ENCODE measurements around the gene UTF1.
"Not testable (repeated sequence)": the region's sequence is repeated elsewhere in the genome, so short reads cannot be mapped to it uniquely, and the experiment has no call there.

UTF1 gene

DNA sequence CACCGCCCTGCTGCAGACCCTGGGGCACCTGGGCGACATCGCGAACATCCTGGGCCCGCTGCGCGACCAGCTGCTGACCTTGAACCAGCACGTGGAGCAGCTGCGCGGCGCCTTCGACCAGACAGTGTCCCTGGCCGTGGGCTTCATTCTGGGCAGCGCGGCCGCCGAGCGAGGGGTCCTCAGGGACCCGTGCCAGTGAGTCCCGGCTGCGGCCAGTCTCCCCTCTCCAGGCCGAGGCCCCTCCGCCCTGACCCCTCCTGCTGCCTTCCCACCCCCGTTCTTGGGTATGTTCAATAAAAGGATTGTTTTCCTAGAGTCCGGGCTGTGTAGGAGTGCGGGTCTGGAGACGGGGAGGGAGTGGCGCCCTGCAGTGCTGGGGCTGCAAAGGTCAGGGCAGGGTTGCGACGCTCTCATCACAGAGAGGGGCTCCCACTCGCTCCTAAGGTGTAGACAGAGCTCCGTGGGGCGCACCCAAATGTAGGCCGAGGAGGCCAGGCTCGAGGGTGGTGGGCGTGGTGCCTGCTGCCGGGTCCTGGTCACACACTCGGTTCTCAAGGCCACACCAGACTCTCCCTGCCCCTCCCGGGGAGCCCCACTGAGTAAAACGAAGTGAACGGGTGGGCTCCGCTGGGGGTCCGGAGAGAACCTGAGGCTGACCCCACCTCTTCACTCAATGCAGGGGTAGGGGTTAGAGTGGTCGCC is 1.4 kb downstream of the UTF1 start:
- H3K79me2 ChIP-seq (ENCODE audit: control insufficient read depth, insufficient read depth, low read length), result no peaks in the 10 kb centered on the region

DNA sequence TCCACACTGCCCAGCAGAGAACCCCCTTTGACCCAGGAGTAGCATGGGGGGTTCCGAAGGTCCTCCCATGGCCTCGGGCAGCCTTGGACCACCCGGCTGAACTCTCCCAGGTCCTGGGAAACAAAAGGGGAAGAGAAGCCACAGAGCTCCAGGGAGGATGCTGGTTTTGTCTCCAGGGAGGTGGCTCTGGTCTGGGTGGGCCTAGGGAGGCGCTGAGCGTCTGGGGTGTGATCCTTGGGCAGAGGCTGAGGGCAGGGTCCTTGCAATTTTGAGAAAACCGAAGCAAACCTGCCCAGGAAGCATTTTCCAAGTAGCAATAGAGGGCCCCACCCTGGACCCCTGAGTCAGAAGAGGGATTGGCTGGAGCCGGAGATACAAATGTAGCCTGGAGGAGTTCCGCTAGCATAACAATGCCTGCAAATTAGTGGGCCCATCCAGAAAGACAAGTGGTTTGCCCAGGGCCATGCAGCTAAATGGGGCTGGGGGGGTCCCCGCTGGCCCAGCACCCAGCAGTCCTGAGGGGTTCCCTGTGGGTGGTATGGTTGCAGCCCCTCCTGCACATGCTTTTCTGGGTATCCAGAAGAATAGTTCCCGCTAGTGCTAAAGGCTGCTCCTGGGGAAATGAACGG is 2.0 kb downstream of the UTF1 start:
- no peak overlapping the region for H2BK5ac ChIP-seq (ENCODE audit: low read length)
- no peaks in the 10 kb centered on the region for H3K79me2 ChIP-seq (ENCODE audit: control insufficient read depth, insufficient read depth, low read length)
- no peak overlapping the region for H2AK5ac ChIP-seq (ENCODE audit: low read length)
- WGBS (ENCODE audit: extremely low coverage, insufficient coverage, low lambda C conversion rate), result no CpG with 5 or more reads among the region's 11 CpGs
- no peaks in the 10 kb centered on the region for H3K36me3 ChIP-seq (ENCODE audit: control insufficient read depth, insufficient read depth, low read length)
- H3K9ac ChIP-seq (ENCODE audit: low read length), result no peak overlapping the region
- peak; percentile 33 for DNase-seq
- H3K4me2 ChIP-seq (ENCODE audit: low read length), result no peak overlapping the region
- H3K23ac ChIP-seq (ENCODE audit: low read length), result no peak overlapping the region
- H4K8ac ChIP-seq (ENCODE audit: low read depth, low read length), result no peak overlapping the region
- no peak overlapping the region for H3K27ac ChIP-seq (ENCODE audit: low read depth, low read length)
- H3K4me1 ChIP-seq (ENCODE audit: control insufficient read depth, low read depth, low read length), result no peaks in the 10 kb centered on the region
- no peak overlapping the region for H3K18ac ChIP-seq (ENCODE audit: low read length)
- H2BK15ac ChIP-seq (replicated peaks; ENCODE audit: low read depth), result no peak overlapping the region
- H3K4me3 ChIP-seq (ENCODE audit: low read length), result no peak overlapping the region
- H3K79me1 ChIP-seq (ENCODE audit: low read length), result no peaks in the 10 kb centered on the region
- H4K5ac ChIP-seq (ENCODE audit: low read length), result no peak overlapping the region
- no peak overlapping the region for H3K56ac ChIP-seq (ENCODE audit: low read length)
- peaks cover 38% of the 10 kb centered on the region for H3K27me3 ChIP-seq (ENCODE audit: insufficient read depth, low read length, poor library complexity)
- H3K4ac ChIP-seq (ENCODE audit: low read depth, low read length), result no peak overlapping the region
- no peak overlapping the region for H2BK120ac ChIP-seq (ENCODE audit: low read depth, low read length)

More for the DNA sequence above, 1.4 kb downstream of the UTF1 start:
- Histone ChIP-seq H2BK120ac (ENCODE audit: low read depth, low read length) (no peak overlapping the region), H2AK5ac (ENCODE audit: low read length) (no peak overlapping the region), H3K4me3 (ENCODE audit: low read length) (no peak overlapping the region), H3K27ac (ENCODE audit: low read depth, low read length) (no peak overlapping the region), H3K18ac (ENCODE audit: low read length) (no peak overlapping the region), H3K23ac (ENCODE audit: low read length) (no peak overlapping the region), H3K36me3 (ENCODE audit: control insufficient read depth, insufficient read depth, low read length) (no peaks in the 10 kb centered on the region), H3K4me1 (ENCODE audit: control insufficient read depth, low read depth, low read length) (no peaks in the 10 kb centered on the region), H3K56ac (ENCODE audit: low read length) (no peak overlapping the region), H3K4me2 (ENCODE audit: low read length) (no peak overlapping the region), H3K9ac (ENCODE audit: low read length) (no peak overlapping the region), H4K8ac (ENCODE audit: low read depth, low read length) (no peak overlapping the region), H4K5ac (ENCODE audit: low read length) (no peak overlapping the region), H3K4ac (ENCODE audit: low read depth, low read length) (no peak overlapping the region), H3K27me3 (ENCODE audit: insufficient read depth, low read length, poor library complexity) (peaks cover 35% of the 10 kb centered on the region), H3K79me1 (ENCODE audit: low read length) (no peaks in the 10 kb centered on the region), H2BK5ac (ENCODE audit: low read length) (no peak overlapping the region), H2BK15ac (replicated peaks; ENCODE audit: low read depth) (no peak overlapping the region)
- no peak for DNase-seq
- no CpG with 5 or more reads among the region's 44 CpGs for WGBS (ENCODE audit: extremely low coverage, insufficient coverage, low lambda C conversion rate)

DNA sequence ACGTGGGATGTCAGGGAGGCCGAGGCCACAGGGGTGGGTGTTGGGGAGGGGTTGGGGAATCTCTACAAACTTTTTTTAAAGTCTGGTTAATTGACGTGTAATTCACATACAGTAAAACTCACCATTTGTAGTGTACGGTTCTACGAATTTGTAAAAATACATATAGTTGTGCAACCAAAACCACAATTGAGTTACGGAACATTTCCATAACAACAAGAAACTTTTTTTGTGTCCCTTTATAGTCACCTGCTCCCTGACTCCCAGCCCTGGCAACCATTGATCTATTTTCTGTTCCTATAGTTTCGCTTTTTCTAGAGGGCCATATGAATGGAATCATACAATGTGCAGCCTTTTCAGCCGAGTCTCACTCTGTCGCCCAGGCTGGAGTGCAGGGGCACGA is 4.8 kb downstream of the UTF1 start:
- not testable (repeated sequence) for H3K36me3 ChIP-seq (ENCODE audit: control insufficient read depth, insufficient read depth, low read length); DNase-seq; H3K79me1 ChIP-seq (ENCODE audit: low read length); H4K8ac ChIP-seq (ENCODE audit: low read depth, low read length); H3K18ac ChIP-seq (ENCODE audit: low read length); H3K4ac ChIP-seq (ENCODE audit: low read depth, low read length); H3K56ac ChIP-seq (ENCODE audit: low read length); H3K4me1 ChIP-seq (ENCODE audit: control insufficient read depth, low read depth, low read length); H3K23ac ChIP-seq (ENCODE audit: low read length); H2BK15ac ChIP-seq (replicated peaks; ENCODE audit: low read depth); H2AK5ac ChIP-seq (ENCODE audit: low read length); H3K27ac ChIP-seq (ENCODE audit: low read depth, low read length); H2BK5ac ChIP-seq (ENCODE audit: low read length); H2BK120ac ChIP-seq (ENCODE audit: low read depth, low read length); H3K79me2 ChIP-seq (ENCODE audit: control insufficient read depth, insufficient read depth, low read length); H4K5ac ChIP-seq (ENCODE audit: low read length); H3K4me2 ChIP-seq (ENCODE audit: low read length); H3K9ac ChIP-seq (ENCODE audit: low read length); H3K4me3 ChIP-seq (ENCODE audit: low read length)
- no CpG with 5 or more reads among the region's 10 CpGs for WGBS (ENCODE audit: extremely low coverage, insufficient coverage, low lambda C conversion rate)
- peaks cover 32% of the 10 kb centered on the region for H3K27me3 ChIP-seq (ENCODE audit: insufficient read depth, low read length, poor library complexity)

DNA sequence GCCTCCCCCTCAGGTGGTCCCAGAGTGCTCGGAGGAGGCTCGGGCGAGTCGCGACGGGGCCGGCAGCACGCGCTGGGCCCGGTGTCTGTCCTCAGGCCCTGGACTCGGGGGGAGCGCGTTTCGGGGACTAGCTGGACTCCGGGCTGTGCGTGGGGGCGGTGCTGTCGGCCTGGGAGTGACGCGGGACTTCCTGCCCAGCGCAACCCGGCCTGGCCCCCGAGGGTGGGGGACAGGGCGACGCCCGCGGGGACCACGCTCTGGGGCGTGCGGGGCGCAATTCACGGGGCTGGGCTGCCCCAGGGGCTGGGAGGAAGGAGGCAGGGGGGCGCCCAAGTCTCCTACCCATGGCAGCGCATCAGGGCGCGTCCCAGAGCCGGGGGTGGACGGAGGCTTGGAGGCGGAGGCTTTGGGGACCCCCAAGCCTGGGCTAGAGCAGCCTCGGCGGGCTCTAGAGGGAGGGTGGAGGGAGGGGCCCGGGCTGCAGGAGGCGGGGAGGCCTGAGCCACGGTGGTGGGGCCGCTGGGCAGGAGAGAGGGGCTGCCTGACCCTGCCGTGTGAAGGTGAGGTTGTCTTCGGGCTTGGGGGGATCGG is 5.3 kb downstream of the UTF1 start:
- no peak for DNase-seq
- peaks cover 31% of the 10 kb centered on the region for H3K27me3 ChIP-seq (ENCODE audit: insufficient read depth, low read length, poor library complexity)
- H2BK5ac ChIP-seq (ENCODE audit: low read length), result no peak overlapping the region
- H3K79me2 ChIP-seq (ENCODE audit: control insufficient read depth, insufficient read depth, low read length), result no peaks in the 10 kb centered on the region
- no peak overlapping the region for H3K4me2 ChIP-seq (ENCODE audit: low read length)
- peak overlapping the region; percentile 47 for H3K18ac ChIP-seq (ENCODE audit: low read length)
- H2BK120ac ChIP-seq (ENCODE audit: low read depth, low read length), result no peak overlapping the region
- H3K79me1 ChIP-seq (ENCODE audit: low read length), result no peaks in the 10 kb centered on the region
- no peak overlapping the region for H2AK5ac ChIP-seq (ENCODE audit: low read length)
- H3K27ac ChIP-seq (ENCODE audit: low read depth, low read length), result no peak overlapping the region
- no peak overlapping the region for H3K9ac ChIP-seq (ENCODE audit: low read length)
- no peak overlapping the region for H3K4ac ChIP-seq (ENCODE audit: low read depth, low read length)
- no peak overlapping the region for H2BK15ac ChIP-seq (replicated peaks; ENCODE audit: low read depth)
- H3K56ac ChIP-seq (ENCODE audit: low read length), result peak overlapping the region; percentile 22
- H4K8ac ChIP-seq (ENCODE audit: low read depth, low read length), result no peak overlapping the region
- H3K4me3 ChIP-seq (ENCODE audit: low read length), result no peak overlapping the region
- peaks cover 3% of the 10 kb centered on the region for H3K4me1 ChIP-seq (ENCODE audit: control insufficient read depth, low read depth, low read length)
- no peak overlapping the region for H3K23ac ChIP-seq (ENCODE audit: low read length)
- no peaks in the 10 kb centered on the region for H3K36me3 ChIP-seq (ENCODE audit: control insufficient read depth, insufficient read depth, low read length)
- H4K5ac ChIP-seq (ENCODE audit: low read length), result no peak overlapping the region
- no CpG with 5 or more reads among the region's 48 CpGs for WGBS (ENCODE audit: extremely low coverage, insufficient coverage, low lambda C conversion rate)

DNA sequence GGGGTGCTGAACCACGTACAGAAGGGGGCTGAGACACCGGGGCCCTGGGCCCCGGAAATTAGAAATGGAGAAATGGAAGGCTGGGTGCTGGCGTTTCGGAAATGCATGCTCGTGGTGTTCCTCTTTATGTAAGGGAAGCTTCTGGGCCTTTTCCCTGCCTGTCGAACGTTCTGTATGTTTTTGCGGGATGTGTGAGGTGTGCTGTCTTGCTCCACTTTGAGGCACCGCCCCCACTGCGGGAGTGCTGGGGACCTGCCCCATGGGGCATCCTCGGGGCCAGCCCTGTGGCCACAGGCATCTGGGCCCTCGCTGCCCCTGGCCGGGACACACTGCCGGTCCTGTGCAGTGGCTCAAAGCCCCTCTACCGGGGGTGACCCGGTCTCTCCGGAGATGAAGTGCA is 5.9 kb downstream of the UTF1 start:
- no peak overlapping the region for H3K4me2 ChIP-seq (ENCODE audit: low read length)
- H3K36me3 ChIP-seq (ENCODE audit: control insufficient read depth, insufficient read depth, low read length), result no peaks in the 10 kb centered on the region
- DNase-seq, result no peak
- H4K5ac ChIP-seq (ENCODE audit: low read length), result no peak overlapping the region
- H3K79me1 ChIP-seq (ENCODE audit: low read length), result no peaks in the 10 kb centered on the region
- no CpG with 5 or more reads among the region's 18 CpGs for WGBS (ENCODE audit: extremely low coverage, insufficient coverage, low lambda C conversion rate)
- peak overlapping the region; percentile 90 for H3K56ac ChIP-seq (ENCODE audit: low read length)
- H2BK120ac ChIP-seq (ENCODE audit: low read depth, low read length), result no peak overlapping the region
- no peak overlapping the region for H3K27ac ChIP-seq (ENCODE audit: low read depth, low read length)
- H3K4me3 ChIP-seq (ENCODE audit: low read length), result no peak overlapping the region
- H3K27me3 ChIP-seq (ENCODE audit: insufficient read depth, low read length, poor library complexity), result peaks cover 26% of the 10 kb centered on the region
- H3K4me1 ChIP-seq (ENCODE audit: control insufficient read depth, low read depth, low read length), result peaks cover 3% of the 10 kb centered on the region
- H3K18ac ChIP-seq (ENCODE audit: low read length), result peak overlapping the region; percentile 47
- H3K79me2 ChIP-seq (ENCODE audit: control insufficient read depth, insufficient read depth, low read length), result no peaks in the 10 kb centered on the region
- H2BK15ac ChIP-seq (replicated peaks; ENCODE audit: low read depth), result no peak overlapping the region
- no peak overlapping the region for H4K8ac ChIP-seq (ENCODE audit: low read depth, low read length)
- no peak overlapping the region for H3K4ac ChIP-seq (ENCODE audit: low read depth, low read length)
- H2AK5ac ChIP-seq (ENCODE audit: low read length), result no peak overlapping the region
- H3K23ac ChIP-seq (ENCODE audit: low read length), result no peak overlapping the region
- H3K9ac ChIP-seq (ENCODE audit: low read length), result peak overlapping the region; percentile 13
- no peak overlapping the region for H2BK5ac ChIP-seq (ENCODE audit: low read length)

All from mesendoderm (in vitro differentiated cells).